HL-60 (cell line): Measurements from ENCODE around the gene ASIC3.

Experiments
- CTCF ChIP-seq: IDR thresholded peaks from one replicate; pipeline ENCODE4 v1.5.1; 2011; ENCODE audit warnings: low read length, control low read depth, inconsistent platforms; ENCODE audit not compliant: insufficient read depth
- REST ChIP-seq: IDR thresholded peaks from 2 replicates; pipeline ENCODE4 v1.6.1; 2012; ENCODE audit warnings: low read depth; ENCODE audit not compliant: insufficient replicate concordance

GRCh38 chr7:151016505-151016904 lies 31.8 kb upstream of the ASIC3 start:
- no peak for TF ChIP-seq CTCF
- TF ChIP-seq REST = no peak
